ENCODE measurements around the gene VSX1. TPM values are rescaled to one million over a fixed set of nuclear protein-coding genes. Genes with fewer than 3 reads are reported as not detected.

VSX1 gene
- total and polyA plus RNA-seq, 11 donors: 0.19 to 0.96 (median 0.49) TPM; not detected in 5

GRCh38 chr20:25090492-25091429 is 8.8 kb upstream of the VSX1 start:
- Histone ChIP-seq H3K4me3 (no peak overlapping the region), H3K27ac (no peak overlapping the region), H3K9me3 (no peaks in the 10 kb centered on the region), H3K36me3 (no peaks in the 10 kb centered on the region), H3K4me1 (no peaks in the 10 kb centered on the region), H3K27me3 (peaks cover 0 to 34% (median 12%) of the 10 kb centered on the region in 9 donors)
- no peak for TF ChIP-seq CTCF (IDR thresholded peaks at IDR 0.05)
- TF ChIP-seq POLR2A (IDR thresholded peaks at IDR 0.05): no peak
- DNase-seq (no peak), ATAC-seq (peak in 1 of 4 donors; percentile 27)
- intact Hi-C loops (cut with DNase I): no loop called here
- WGBS, 4 donors: 61 to 73% (median 68%) methylated on average over 13 to 14 of the region's 14 CpGs

GRCh38 chr20:25089662-25090061 is 7.7 kb upstream of the VSX1 start:
- no peak for DNase-seq
- Histone ChIP-seq H3K4me3 (no peak overlapping the region), H3K27ac (no peak overlapping the region), H3K4me1 (peaks cover 0 to 4% (median 2%) of the 10 kb centered on the region in 12 donors), H3K27me3 (peaks cover 10 to 45% (median 22%) of the 10 kb centered on the region in 9 donors), H3K9me3 (no peaks in the 10 kb centered on the region), H3K36me3 (no peaks in the 10 kb centered on the region)
- WGBS, 4 donors: 83 to 88% (median 87%) methylated on average over 12 of the region's 12 CpGs
- TF ChIP-seq POLR2A (IDR thresholded peaks at IDR 0.05) (no peak), CTCF (IDR thresholded peaks at IDR 0.05) (no peak)
- intact Hi-C loops (cut with DNase I): no loop called here
- no peak for ATAC-seq

GRCh38 chr20:25089096-25089495 is 7.2 kb upstream of the VSX1 start:
- no peak for ATAC-seq
- TF ChIP-seq CTCF (IDR thresholded peaks at IDR 0.05): no peak
- TF ChIP-seq POLR2A (IDR thresholded peaks at IDR 0.05): no peak
- no peak for DNase-seq
- Histone ChIP-seq H3K9me3 (no peaks in the 10 kb centered on the region), H3K27ac (no peak overlapping the region), H3K4me1 (peaks cover 0 to 9% (median 7%) of the 10 kb centered on the region in 12 donors), H3K4me3 (no peak overlapping the region), H3K27me3 (peaks cover 16 to 51% (median 28%) of the 10 kb centered on the region in 9 donors), H3K36me3 (no peaks in the 10 kb centered on the region)
- intact Hi-C loops (cut with DNase I): no loop called here

GRCh38 chr20:25088267-25088666 is 6.3 kb upstream of the VSX1 start:
- no peaks in the 10 kb centered on the region for H3K36me3 ChIP-seq
- 70 to 81% (median 72%) methylated on average over 5 to 6 of the region's 6 CpGs for WGBS, 4 donors
- H3K27me3 ChIP-seq: peaks cover 24 to 59% (median 35%) of the 10 kb centered on the region in 9 donors
- H3K4me1 ChIP-seq: peaks cover 0 to 18% (median 12%) of the 10 kb centered on the region in 12 donors
- H3K9me3 ChIP-seq: no peaks in the 10 kb centered on the region
- H3K4me3 ChIP-seq: no peak overlapping the region
- H3K27ac ChIP-seq: no peak overlapping the region
- ATAC-seq: no peak
- no peak for TF ChIP-seq POLR2A (IDR thresholded peaks at IDR 0.05)
- no peak for TF ChIP-seq CTCF (IDR thresholded peaks at IDR 0.05)
- no peak for DNase-seq
- intact Hi-C loops (cut with DNase I): no loop called here
